Umbilical cord (tissue), 2 donors: ENCODE data around the gene CXCR4. TPM values are rescaled to one million over a fixed set of nuclear protein-coding genes. Genes with fewer than 3 reads are reported as not detected.
"Not testable (repeated sequence)": the region's sequence is repeated elsewhere in the genome, so short reads cannot be mapped to it uniquely, and the experiment has no call there.

Experiments used
- DNase-seq: peaks from one replicate; pipeline ENCODE4 v3.0.0-alpha.2; 2015; ENCODE audit warnings: low spot score
- total RNA-seq: library from RNA; depleted of rRNA; stranded (reverse); fragments of >200 nt; gene quantifications from one replicate; pipeline ENCODE4 v1.2.3, GENCODE V29; 2014; ENCODE audit warnings: low replicate concordance; ENCODE audit not compliant: insufficient read depth

Gene CXCR4
- total RNA-seq, 1 donor from 2014 or later: 7.5 TPM

DNA sequence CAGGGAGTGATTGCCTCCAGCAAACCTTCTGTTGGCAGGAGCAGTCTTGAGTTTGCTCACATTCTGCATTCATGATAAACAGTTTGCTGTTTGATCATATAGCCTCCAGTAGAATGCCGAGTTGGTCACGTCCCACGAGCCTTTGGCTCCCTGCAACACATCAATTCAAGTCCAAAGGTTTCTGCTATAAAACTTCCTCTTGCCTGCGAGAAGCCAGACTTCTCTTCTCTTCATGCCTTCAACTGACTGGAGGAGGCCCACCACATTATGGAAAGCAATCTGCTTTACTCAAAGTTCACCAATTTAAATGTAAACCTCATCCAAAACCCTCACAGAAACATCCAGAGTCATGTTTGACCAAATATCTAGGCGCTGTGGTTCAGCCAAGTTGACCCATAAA lies 40.8 kb downstream of the CXCR4 start:
- no peak for DNase-seq

- no peak for DNase-seq
Measured at GRCh38 chr2:136075476-136075875, 42.5 kb downstream of the CXCR4 start.

GRCh38 chr2:136072621-136073020 lies 45.3 kb downstream of the CXCR4 start:
- no peak for DNase-seq

GRCh38 chr2:136071887-136072286 lies 46.1 kb downstream of the CXCR4 start:
- not testable (repeated sequence) for DNase-seq

DNA sequence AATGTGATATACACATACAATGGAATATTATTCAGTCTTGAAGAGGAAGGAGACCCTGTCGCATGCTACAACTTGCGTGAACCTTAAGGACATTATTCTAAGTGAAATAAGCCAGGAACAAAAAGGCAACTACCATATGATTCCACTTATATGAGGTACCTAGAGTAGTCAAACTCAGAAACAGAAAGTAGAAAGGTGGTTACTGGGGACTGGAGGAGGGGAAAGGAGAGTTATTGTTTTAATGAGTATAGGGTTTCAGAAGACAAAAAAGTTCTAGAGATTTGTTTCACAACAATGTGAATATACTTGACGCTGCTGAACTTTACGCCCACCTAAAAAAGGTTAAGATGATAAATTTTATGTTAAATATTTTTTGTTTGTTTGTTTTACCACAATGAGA lies 47.0 kb downstream of the CXCR4 start:
- no peak for DNase-seq

GRCh38 chr2:136069773-136070172 lies 48.2 kb downstream of the CXCR4 start:
- DNase-seq: no peak

- DNase-seq: no peak
Measured at GRCh38 chr2:136068581-136069227, 49.2 kb downstream of the CXCR4 start.

DNA sequence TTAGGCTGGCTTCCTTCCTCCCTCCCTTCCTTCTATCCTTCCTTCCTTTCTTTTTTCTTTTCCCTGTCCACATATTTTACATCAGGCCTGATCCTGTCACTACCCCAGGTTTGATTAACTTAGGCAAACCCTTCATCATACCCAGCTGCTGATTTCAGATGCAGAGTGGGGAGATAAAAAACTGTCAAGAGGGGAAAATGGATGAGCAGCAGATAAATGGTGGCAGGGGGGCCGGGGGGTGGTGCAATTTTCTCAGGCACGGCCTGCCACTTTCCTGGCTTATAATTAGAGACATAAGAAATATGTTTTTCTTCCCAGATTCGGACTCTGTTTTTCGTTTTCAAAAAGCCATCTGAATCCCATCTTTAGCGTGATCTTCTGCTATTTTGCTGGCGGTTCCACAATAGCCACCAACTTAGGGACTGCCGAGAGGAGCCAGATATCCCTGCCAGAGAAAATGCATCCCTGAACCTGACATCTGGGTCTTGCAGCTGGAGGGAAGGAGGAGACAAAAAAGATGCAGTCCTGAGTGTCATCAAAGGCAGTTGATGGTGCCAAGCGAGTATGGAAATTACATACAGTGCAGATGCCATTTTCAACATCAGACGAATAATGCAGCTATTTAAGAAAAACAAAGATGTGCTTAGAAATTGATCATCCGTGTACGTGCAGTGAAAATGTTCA lies 49.9 kb downstream of the CXCR4 start:
- no peak for DNase-seq

DNA sequence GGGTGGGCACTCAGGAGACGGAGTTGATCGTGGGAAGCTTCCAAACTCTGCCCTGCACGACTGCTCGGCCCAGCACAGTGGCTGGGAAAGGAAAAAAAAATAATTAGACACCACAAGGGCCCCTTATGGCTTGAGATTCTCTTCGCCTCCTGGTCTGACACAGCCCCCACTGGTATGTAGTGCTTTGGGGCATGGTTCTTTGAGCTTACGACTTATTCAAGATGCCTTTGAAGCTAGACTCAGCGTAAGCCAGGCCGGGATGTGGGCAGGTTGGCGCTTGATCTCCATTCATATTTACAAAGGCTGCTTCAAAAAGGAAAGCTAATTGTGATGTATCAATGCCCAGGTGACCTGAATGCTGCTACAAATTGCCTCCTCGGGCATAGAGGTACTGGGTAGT lies 50.5 kb downstream of the CXCR4 start:
- peak; percentile 28 for DNase-seq

DNA sequence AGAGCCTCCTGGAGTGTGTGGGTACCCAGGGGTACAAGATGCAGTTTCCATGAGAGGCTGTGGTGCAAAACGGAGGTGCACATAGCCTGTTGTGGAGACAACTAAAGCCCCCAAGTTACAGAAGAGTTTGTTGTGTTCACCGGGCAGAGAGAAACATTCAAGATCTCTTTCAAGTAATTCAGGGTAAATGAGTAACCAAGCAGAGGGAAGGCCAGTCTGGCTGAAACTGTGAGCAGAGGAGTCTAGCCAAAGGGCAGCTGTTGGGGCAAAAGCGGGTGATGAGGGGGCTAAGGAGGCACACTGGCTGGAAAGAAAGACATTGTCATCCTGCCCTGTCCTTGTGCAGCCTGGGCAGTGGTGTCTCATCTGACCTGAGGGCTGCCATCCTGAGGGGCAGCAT lies 52.0 kb downstream of the CXCR4 start:
- DNase-seq: no peak

DNA sequence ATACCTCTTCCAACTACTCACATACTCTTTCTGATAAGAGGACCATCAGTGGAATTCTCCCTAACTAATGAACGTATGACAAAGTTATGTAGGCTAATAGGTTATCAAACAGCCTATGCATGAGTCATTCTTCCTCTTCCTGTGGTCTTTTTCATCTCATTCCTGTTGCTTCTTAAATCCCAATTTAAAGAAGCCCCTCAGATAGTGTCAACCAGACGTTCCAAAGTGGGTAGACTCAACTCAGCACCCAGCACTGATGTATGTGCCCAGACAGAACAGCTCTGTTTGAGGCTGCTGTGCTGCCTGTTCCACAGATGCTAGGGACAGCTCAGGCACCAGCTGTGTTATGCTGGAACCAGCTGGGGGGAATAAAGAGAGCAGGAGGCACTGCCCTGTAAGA lies 52.6 kb downstream of the CXCR4 start:
- no peak for DNase-seq

Other genes with a start within 250 kb of the CXCR4 start
- 11.8 TPM for gene MCM6, start 241.7 kb downstream of the CXCR4 start, total RNA-seq
- gene DARS1, start 132.5 kb downstream of the CXCR4 start, total RNA-seq: 113 TPM